Activated gamma-delta T cell treated with Interleukin-2 at 50 U/mL for 16 hours (primary cell): ENCODE results near the gene TNIK.
"Not testable (repeated sequence)": the region's sequence is repeated elsewhere in the genome, so short reads cannot be mapped to it uniquely, and the experiment has no call there.

Source experiments
- DNase-seq: peaks from one replicate; pipeline ENCODE4 v3.0.0-alpha.2; 2020

TNIK gene

GRCh38 chr3:171444001-171444690, 16.1 kb downstream of the TNIK start:
- DNase-seq, result no peak

- DNase-seq, result no peak
Observed at GRCh38 chr3:171443211-171443957, 16.8 kb downstream of the TNIK start.

GRCh38 chr3:171442184-171442583, 18.0 kb downstream of the TNIK start:
- no peak for DNase-seq

- DNase-seq, result no peak
Observed at GRCh38 chr3:171441381-171441780, 18.8 kb downstream of the TNIK start.

- DNase-seq, result no peak
Observed at GRCh38 chr3:171439996-171440395, 20.2 kb downstream of the TNIK start.

GRCh38 chr3:171437115-171437756, 23.0 kb downstream of the TNIK start:
- DNase-seq, result no peak

- DNase-seq, result no peak
Observed at GRCh38 chr3:171436380-171436779, 23.8 kb downstream of the TNIK start.

GRCh38 chr3:171435757-171436156, 24.4 kb downstream of the TNIK start:
- DNase-seq, result no peak

- DNase-seq, result no peak
Observed at GRCh38 chr3:171435143-171435542, 25.1 kb downstream of the TNIK start.

GRCh38 chr3:171432548-171432947, 27.7 kb downstream of the TNIK start:
- no peak for DNase-seq

GRCh38 chr3:171431550-171431949, 28.7 kb downstream of the TNIK start:
- DNase-seq, result no peak

- no peak for DNase-seq
Observed at GRCh38 chr3:171430530-171430929, 29.7 kb downstream of the TNIK start.

- DNase-seq, result no peak
Observed at GRCh38 chr3:171429635-171430034, 30.6 kb downstream of the TNIK start.

GRCh38 chr3:171428892-171429291, 31.3 kb downstream of the TNIK start:
- DNase-seq, result no peak

GRCh38 chr3:171428321-171428787, 31.9 kb downstream of the TNIK start:
- DNase-seq, result no peak

- no peak for DNase-seq
Observed at GRCh38 chr3:171427771-171428320, 32.4 kb downstream of the TNIK start.

GRCh38 chr3:171424063-171424462, 36.1 kb downstream of the TNIK start:
- not testable (repeated sequence) for DNase-seq

GRCh38 chr3:171422855-171423254, 37.4 kb downstream of the TNIK start:
- not testable (repeated sequence) for DNase-seq

- no peak for DNase-seq
Observed at GRCh38 chr3:171420667-171421066, 39.5 kb downstream of the TNIK start.

- DNase-seq, result no peak
Observed at GRCh38 chr3:171419457-171419856, 40.7 kb downstream of the TNIK start.

- DNase-seq, result no peak
Observed at GRCh38 chr3:171417813-171418212, 42.4 kb downstream of the TNIK start.

- no peak for DNase-seq
Observed at GRCh38 chr3:171417137-171417536, 43.1 kb downstream of the TNIK start.

- no peak for DNase-seq
Observed at GRCh38 chr3:171416666-171417065, 43.5 kb downstream of the TNIK start.

GRCh38 chr3:171416061-171416460, 44.1 kb downstream of the TNIK start:
- no peak for DNase-seq
